Transverse colon (tissue), 4 donors: ENCODE measurements around the gene GRM8.

Source experiments
- CTCF ChIP-seq, 5 experiments: fragments of 200-600 bp in 3 of 5; fragments of 450-650 bp in 2 of 5; sonication (generic) in 3 of 5; IDR thresholded peaks; 1 replicate in 2 of 5; 2 replicates in 3 of 5; pipeline ENCODE4 v1.5.1; 2016 to 2017; ENCODE audit warnings: antibody characterized with exemption in 5 of 5, inconsistent platforms in 3 of 5, mild to moderate bottlenecking in 2 of 5, moderate library complexity in 1 of 5
- EP300 ChIP-seq: sonication (generic); formaldehyde crosslinking; IDR thresholded peaks from one replicate; pipeline ENCODE4 v1.6.1; 2017; ENCODE audit warnings: antibody characterized with exemption, low read depth
- POLR2A ChIP-seq: fragments of 450-650 bp; IDR thresholded peaks from one replicate; pipeline ENCODE4 v1.6.1; 2016; ENCODE audit warnings: antibody characterized with exemption, mild to moderate bottlenecking, moderate library complexity
- POLR2AphosphoS5 ChIP-seq, 3 donors: sonication (generic); formaldehyde crosslinking; IDR thresholded peaks; one replicate each; pipeline ENCODE4 v1.6.1; 2016; ENCODE audit warnings: antibody characterized with exemption in 3 of 3

GRCh38 chr7:126973066-126973465 is 279.7 kb downstream of the GRM8 start:
- no peak for TF ChIP-seq CTCF (IDR thresholded peaks at IDR 0.05)
- TF ChIP-seq EP300 = no peak
- TF ChIP-seq POLR2AphosphoS5 (IDR thresholded peaks at IDR 0.05) = no peak
- TF ChIP-seq POLR2A = no peak
